ENCODE data around the gene SKA3.
"Not testable (repeated sequence)": the region's sequence is repeated elsewhere in the genome, so short reads cannot be mapped to it uniquely, and the experiment has no call there.

SKA3 gene

DNA sequence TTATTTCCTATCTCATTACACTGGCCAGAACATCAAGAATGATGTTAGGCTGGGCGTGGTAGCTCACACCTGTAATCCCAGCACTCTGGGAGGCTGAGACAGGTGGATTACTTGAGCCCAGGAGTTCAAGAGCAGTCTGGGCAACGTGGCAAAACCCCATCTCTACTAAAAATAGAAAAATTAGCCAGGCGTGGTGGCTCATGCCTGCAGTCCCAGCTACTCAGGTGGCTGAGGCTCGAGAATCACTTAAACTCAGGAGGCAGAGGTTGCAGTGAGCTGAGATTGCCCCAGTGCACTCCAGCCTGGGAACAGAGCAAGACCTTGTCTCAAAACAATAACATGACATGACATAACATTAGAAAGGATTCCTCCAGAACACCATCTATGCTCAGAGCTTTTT lies 10.7 kb downstream of the SKA3 start:
- DNase-seq = not testable (repeated sequence)

- DNase-seq = no peak
These were observed 11.7 kb downstream of the SKA3 start for GRCh38 chr13:21164631-21165030.

GRCh38 chr13:21152251-21152899 lies 24.0 kb downstream of the SKA3 start:
- no peak for DNase-seq

- DNase-seq = no peak
These were observed 26.3 kb downstream of the SKA3 start for GRCh38 chr13:21150013-21150412.

DNA sequence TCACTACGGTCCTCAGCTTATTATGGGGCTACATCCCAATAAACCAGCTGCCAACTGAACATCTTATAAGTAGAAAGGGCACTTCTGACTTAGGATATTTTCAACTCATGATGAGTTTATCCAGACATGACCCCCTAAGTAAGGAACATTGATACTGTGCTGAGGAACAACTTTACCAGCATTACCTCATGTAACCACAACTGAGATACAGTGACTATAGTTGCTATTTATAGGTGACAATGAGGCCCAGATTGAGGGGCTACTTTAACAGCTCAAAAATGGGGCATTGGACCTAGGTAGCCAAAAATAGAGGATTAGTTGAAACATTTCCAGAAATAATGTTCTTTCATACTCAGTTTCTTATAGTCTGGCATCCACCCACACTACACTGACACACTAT lies 26.8 kb downstream of the SKA3 start:
- no peak for DNase-seq

DNA sequence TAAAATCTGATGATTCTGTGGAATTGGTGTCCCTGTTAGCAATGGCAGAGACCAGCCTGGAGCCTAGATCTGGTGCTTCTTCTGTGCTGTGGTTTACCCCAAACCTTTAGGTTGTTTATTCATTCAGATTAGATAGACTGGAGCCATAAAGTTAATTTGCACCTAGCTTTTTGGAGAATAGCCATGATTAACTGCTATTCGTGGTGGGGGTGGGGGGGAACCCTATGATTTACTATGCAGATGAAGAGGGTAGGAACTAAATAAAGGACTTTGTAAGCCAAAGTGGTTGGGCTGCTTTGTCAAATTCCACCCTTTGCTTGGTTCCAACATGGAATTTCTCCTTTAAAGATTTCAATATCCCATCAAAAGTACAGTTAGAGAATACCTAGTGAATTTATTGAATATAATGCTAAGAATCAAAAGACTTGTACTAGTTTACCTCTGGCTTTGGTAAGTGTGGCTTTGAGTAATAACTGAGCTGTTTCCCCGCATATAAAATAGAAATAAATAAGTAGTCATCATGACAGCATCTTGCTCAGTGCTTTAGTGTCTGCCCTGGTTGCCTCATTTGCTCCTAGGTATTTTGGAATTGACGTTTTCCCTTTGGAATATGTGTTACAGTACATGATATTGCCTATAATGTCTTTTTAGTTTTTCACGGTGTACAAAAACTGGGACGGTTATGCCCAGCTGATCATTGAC lies 27.6 kb downstream of the SKA3 start:
- no peak for DNase-seq

GRCh38 chr13:21147827-21148226 lies 28.5 kb downstream of the SKA3 start:
- DNase-seq = no peak

- no peak for DNase-seq
These were observed 33.6 kb downstream of the SKA3 start for GRCh38 chr13:21142766-21143165.

DNA sequence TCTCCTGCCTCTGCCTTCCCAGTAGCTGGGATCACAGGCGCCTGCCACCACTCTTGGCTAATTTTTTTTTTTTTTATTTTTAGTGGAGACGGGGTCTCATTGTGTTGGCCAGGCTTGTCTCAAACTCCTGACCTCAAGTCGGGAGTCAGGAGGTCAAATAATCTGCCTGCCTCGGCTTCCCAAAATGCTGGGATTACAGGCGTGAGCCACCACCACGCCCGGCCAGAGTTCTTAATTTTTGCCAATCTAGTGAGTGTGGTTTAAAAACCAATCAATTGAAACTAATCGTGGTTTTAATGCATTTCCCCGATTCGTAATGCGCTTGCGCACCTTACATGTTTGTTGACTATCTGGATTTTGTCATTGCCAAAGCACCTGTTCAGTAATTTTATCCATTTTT lies 37.0 kb downstream of the SKA3 start:
- DNase-seq = no peak

GRCh38 chr13:21138561-21138960 lies 37.8 kb downstream of the SKA3 start:
- no peak for DNase-seq

- no peak for DNase-seq
These were observed 38.7 kb downstream of the SKA3 start for GRCh38 chr13:21137696-21138095.

DNA sequence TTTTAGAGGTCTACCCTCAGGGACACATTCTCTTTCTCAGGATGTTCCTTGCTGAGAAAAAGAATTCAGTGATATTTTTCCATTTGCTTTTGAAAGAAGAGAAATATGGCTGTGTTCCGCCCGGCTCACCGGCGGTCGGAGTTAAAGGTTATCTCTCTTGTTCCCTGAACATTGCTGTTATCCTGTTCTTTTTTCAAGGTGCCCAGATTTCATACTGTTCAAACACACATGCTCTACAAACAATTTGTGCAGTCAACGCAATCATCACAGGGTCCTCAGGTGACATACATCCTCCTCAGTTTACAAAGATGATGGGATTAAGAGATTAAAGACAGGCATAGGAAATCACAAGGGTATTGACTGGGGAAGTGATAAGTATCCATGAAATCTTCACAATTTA lies 40.5 kb downstream of the SKA3 start:
- DNase-seq = not testable (repeated sequence)

- no peak for DNase-seq
These were observed 41.9 kb downstream of the SKA3 start for GRCh38 chr13:21134475-21134874.

DNA sequence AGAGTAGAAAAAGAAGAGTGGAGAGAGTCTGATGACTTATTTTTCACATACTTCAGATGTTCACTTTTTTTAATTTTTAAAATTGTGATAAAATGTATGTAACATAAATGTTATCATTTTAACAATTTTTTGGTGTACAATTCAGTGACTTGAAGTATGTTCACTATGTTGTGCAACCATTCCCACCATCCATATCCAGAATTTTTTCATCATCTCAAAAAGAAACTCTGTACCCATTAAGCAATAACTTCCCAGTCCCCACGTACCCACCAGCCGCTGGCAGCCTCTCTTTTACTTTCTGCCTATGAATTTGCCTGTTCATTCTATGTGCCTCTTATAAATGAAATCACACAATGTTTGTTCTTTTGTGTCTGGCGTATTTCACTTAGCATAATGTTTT lies 43.3 kb downstream of the SKA3 start:
- DNase-seq = no peak

DNA sequence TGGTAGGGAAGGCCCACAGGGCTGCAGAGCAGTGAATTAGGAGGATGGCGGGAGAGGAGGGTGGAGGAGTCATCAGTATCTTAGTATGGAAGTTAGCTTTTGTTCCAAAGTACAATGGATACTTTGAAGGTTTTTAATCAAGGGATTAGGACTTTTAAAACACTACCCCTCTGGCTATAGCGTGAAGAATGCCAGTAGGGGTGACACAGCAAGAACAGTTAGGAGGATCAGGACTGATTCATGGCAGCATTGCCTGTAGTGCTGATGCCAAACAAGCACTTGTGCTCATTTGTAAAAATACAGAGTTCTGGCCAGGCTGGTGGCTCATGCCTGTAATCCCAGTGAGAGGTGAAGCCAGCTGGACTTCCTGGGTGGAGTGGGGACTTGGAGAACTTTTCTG lies 46.2 kb downstream of the SKA3 start:
- no peak for DNase-seq

DNA sequence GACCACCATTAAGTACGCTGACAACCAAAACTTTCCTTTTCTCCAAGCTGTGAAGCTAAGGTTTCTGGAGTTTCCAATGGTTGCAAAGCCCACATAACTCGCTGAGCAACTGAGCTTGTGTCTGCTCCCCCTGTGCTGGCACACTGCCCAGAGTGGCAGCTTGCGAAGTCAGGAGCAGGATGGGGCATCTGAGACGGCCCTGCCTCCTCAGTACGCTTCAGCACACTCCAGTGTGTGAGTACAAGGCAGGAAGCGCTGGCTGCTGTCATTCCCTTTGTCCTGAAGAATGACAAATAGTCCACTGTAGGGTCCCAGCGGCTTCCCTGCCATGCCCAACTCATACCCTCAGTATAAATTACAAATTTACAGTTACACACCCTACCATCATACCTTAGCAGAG lies 51.5 kb downstream of the SKA3 start:
- DNase-seq = peak; percentile 94

GRCh38 chr13:21123956-21124355 lies 52.4 kb downstream of the SKA3 start:
- no peak for DNase-seq

DNA sequence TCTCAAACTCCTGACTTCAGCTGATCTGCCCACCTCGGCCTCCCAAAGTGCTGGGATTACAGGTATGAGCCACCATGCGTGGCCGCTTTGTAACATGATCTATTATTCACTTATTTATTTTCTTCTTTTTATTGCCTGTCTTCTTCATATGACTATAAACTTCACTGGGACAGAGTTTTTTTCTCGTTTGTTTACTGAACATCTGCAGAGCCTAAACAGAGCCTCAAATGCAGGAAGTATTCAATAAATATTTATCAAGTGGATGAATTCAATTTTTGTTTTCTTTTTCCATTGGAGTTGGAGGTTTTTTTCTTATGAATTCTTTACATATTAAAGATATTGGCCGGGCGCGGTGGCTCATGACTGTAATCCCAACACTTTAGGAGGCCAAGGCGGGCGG lies 54.7 kb downstream of the SKA3 start:
- DNase-seq = no peak

- DNase-seq = no peak
These were observed 56.2 kb downstream of the SKA3 start for GRCh38 chr13:21120191-21120590.

DNA sequence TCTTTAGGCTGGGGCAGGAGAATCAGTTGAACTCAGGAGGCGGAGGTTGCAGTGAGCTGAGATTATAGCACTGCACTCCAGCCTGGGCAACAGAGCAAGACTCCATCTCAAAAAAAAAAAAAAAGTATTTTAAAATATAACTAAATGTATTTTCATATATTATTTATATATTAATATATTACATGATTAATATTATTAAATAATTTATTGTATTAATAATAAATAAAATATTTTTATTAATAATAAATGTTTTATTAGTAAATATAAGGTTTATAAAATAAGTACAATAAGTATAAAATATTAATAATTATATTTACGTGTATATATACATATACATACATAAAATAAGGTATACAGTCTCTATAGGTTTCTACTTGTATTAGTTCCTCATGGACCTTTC lies 56.8 kb downstream of the SKA3 start:
- DNase-seq = no peak

DNA sequence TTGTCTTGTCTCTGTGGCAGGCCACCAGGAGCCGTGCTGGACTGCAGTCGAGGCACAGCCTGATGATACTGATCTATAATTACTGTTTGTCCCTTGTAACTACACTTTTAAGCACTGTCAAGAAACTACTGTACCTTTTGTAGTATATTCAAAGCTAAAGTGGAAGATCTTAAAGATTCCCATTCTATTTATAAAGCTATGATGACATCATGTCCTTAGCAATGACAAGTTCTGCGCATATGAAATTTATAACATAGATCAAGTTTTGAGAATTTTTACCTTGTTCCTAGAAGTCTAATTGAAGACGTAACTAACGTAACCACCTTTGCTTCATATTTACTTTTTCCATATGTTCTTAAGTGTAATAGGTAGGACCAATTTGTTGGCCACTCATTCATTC lies 58.2 kb downstream of the SKA3 start:
- no peak for DNase-seq

GRCh38 chr13:21117104-21117809 lies 59.1 kb downstream of the SKA3 start:
- DNase-seq = peak; percentile 56

DNA sequence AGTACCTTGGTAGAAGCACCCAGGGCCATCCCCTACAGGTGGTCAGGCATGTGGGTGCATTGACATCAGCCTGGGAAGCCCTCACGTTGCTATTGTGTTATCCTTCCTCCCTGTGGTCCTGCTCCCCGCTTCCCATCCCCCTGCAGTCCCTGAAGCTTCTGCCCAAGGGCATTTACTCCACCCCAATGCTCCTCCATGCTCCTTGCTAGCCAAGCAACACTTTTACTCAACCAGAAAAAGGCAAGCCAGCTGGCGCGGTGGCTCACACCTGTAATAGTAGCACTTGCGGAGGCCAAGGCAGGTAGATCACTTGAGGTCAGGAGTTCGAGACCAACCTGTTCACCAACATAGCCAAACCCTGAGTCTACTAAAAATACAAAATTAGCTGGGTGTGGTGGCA lies 60.2 kb downstream of the SKA3 start:
- DNase-seq = no peak

DNA sequence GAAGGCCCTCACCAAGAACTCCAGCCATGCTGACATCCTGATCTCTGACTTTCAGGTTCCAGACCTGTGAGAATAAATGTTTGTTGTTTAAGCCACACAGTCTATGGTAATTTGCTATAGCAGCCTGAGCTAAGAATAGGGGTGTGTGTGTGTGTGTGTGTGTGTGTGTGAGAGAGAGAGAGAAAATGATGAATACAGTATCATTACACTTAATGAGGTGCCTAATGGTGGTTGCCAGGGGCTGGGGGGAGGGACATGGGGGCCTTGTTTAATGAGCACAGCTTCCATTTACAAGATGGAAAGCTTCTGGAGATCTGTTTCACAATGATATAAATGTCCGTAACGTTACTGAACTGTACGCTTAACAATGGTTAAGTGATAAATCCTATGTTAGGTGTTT lies 61.1 kb downstream of the SKA3 start:
- no peak for DNase-seq
